ENCODE results near the gene ACYP2. TPM values are rescaled to one million over a fixed set of nuclear protein-coding genes. Genes with fewer than 3 reads are reported as not detected.
A peak's percentile ranks its signal among the peaks of the same experiment; 100 is the strongest.
"Not testable (repeated sequence)": the region's sequence is repeated elsewhere in the genome, so short reads cannot be mapped to it uniquely, and the experiment has no call there.

Gene ACYP2
- 86.1 TPM for total RNA-seq
- long read RNA-seq, partial matches to known transcripts = 0 of 38 reads
- long read RNA-seq, other reads (novel, unspliced or antisense) = 33 of 38 reads

DNA sequence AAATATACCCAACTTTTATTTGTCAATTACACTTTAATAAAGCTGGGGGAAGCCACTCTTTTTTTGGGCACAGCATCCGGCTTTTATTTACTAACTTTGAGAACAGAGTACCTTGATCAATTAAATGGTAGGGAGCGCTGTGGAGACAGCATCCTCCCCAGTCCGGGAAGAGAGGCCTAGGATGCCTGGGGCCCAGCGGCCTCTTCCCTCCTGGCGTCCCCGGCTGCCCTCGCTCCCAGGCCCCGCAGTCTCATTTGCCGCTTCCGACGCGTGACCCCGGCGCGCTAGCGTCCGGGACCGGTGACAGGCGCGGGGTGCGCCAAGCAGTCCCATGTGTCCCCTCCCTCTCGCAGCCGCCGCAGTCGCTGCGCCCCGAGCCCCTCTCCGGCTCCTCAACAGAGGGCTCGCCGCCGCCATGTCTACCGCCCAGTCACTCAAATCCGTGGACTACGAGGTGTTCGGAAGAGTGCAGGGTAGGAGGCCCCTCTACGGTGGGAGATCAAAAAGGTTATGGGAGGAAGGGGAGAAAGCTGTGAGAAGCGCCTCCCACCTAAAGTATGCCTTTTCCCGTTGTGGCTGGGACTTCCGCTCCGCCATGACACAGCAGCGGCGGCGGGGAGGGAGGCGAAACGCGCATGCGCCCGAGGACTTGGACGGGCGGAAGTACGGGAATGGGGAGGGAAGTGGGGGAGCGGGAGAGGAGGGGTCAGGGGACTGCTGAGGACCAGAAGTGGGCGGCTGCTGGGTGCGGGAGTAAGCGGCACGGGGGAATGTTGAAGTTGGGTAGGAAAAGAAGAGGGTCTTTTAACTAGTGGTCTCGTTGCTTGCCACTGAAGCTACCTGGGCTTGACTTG is at the start of gene ACYP2:
TSS of gene ACYP2 (plus strand) at position 332 of the 854 bp plus-strand sequence.
- DNase-seq (ENCODE audit: low spot score) = peak; percentile 98
- intact Hi-C loops (cut with DNase I) = loop anchor here (2.0 to 5.0 kb wide), 3 partner anchors 341 to 592 kb away; partner anchors contain the start of gene SPTBN1

DNA sequence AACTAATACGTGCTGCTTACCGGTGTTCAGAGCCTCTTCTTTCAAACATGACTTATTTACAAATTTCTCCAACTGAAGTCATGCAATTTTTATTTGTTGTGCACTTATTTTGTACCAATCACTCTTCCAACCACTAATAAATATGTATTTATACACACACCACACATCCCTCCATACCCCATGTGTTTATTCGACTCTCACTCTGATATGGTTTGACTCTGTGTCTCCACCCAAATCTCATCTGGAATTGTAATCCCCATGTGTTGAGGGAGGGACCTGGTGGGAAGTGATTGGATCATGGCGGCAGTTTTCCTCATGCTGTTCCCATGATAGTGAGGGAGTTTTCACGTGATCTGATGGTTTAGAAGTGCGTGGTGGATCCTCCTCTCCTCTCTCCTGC is 49.5 kb upstream of the ACYP2 start:
- intact Hi-C loops (cut with DNase I) = no loop called here
- DNase-seq (ENCODE audit: low spot score) = no peak

DNA sequence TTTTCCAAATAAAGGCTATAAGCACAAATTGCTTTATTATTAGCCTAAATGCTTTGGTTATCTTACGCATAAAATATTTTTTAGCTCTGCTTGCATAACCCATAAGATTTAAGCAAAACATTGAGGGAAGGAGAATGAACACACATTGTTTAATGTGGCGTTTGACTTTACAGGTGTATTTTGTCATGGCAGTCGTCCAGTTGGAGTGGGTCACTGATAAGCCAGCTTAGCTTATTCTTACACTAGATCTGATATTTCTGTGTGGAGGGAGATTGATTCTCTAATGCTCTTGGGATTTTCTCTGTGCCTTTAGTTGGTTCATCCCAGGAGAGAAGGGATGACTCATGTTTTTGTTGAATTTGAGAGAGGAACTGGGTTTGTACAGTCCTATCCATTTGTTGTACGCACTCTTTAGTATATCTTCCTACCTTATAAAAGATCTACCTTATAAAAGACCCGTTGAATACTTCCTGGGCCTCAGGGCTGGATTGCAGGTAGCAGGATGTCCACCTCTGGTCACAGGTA is 47.5 kb upstream of the ACYP2 start:
- DNase-seq (ENCODE audit: low spot score) = no peak
- intact Hi-C loops (cut with DNase I) = no loop called here

DNA sequence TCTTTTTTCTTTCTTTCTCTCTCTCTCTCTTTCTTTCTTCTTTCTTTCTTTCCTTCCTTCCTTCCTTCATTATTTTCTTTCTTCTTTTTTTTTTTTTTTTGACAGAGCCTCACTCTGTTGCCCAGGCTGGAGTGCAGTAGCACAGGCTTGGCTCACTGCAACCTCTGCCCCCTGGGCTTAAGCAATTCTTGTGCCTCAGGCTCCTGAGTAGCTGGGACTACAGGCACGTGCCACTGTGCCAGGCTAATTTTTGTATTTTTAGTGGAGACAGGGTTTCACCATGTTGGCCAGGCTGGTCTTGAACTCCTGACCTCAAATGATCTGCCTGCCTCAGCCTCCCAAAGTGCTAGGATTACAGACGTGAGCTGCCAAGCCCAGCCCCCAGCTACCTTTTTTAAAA is 42.9 kb upstream of the ACYP2 start:
- DNase-seq (ENCODE audit: low spot score); intact Hi-C loops (cut with DNase I): not testable (repeated sequence)

DNA sequence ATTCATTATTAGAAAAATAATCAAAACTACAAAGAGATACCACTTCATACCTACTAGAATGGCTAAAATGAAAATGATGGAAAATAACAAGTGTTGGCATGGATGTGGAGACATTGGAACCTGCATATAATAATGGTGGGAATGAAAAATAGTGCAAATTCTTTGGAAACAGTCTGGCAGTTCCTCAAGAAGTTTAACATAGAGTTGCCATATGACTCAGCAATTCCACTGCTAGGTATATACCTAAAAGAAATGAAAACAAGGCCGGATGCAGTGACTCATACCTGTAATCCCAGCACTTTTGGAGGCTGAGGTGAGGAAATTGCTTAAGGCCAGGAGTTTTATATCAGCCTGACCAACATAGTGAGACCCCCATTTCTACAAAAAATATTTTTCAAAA is 41.6 kb upstream of the ACYP2 start:
- no peak for DNase-seq (ENCODE audit: low spot score)
- intact Hi-C loops (cut with DNase I) = no loop called here

DNA sequence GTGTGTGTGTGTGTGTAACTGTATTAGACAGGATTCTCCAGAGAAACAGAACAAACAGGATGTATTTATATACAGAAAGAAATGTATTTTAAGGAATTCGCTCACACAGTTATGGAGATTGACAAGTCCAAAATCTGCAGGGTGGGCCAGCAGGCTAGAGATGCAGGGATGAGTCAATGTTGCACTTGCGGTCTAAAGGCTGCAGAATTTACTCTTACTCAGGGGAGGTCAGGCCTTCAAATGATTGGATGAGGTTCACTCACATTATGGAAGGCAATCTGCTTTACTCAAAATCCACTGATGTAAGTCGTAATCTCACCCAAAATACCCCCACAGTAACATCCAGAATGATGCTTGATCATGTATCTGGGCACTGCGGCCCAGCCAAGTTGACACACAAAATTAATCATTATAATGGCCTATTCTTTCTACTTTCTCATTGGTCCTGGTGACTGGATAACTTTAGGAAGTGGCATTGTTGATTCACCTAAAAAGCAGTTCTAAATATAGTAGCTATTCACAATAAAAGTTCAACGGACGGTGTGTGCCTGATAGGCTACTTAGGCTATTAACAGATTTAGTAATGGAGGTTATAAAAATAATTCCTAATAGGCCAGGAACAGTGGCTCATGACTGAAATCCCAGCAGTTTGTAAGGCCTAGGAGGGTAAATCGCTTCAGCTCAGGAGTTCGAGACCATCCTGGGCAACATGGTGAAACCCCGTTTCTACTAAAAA is 40.6 kb upstream of the ACYP2 start:
- no peak for DNase-seq (ENCODE audit: low spot score)
- intact Hi-C loops (cut with DNase I) = no loop called here

DNA sequence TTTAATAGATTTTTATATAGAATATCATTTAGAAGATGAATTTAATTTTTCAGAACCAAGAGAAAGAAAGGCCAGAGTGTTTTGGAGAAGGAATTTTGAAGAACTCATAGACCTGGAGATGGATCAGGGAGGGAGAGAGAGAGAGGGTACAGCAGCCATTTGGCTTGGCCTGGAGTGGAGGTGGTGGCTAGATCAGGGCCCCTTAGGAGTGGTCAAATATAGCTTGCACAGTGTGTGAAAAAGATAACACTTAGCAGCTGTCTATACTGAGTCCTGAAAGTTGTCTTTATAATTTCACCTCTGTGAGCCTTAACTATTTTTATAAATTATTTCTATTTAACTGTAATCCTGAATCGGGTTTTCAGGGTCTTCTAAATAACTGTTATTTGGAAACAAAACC is 38.8 kb upstream of the ACYP2 start:
- DNase-seq (ENCODE audit: low spot score) = no peak
- intact Hi-C loops (cut with DNase I) = no loop called here

DNA sequence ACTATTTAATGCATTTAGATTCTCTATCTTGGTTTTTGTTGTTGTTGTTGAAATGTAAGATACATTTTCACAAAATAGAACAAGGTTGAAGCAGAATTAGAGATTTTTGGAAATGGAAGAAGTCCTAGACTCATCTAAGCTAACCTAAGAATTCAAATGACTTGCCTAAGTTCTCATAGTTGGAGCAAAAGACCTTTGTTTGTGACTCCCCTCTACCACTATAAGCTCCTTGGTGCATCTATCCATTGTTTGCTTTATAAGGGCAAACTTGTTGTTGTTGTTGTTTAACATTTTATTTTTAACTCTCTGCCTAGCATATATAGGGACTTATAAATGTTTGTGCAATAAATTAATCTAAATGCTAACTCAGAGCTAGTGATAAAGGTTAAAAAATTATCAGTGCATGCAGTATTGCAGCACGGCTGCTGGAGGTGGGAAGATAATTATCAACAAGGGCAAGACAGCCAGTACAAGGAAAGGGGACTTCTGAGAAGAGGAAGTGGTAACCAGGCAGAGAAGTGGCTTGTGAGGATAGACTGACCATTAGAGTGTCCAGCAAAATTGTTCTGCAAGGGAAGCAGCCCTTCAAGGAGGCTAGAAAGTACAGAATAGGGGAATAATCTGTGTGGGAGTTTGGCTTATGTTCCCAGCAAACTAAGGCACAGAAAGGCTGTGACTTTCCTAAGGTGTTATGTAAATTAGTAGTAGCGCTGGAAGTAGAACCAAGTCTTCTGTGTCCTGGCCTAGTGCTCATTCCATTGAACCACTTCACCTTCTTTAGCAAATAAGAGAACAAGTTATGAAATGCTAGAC is 38.1 kb upstream of the ACYP2 start:
- no peak for DNase-seq (ENCODE audit: low spot score)
- intact Hi-C loops (cut with DNase I) = no loop called here

DNA sequence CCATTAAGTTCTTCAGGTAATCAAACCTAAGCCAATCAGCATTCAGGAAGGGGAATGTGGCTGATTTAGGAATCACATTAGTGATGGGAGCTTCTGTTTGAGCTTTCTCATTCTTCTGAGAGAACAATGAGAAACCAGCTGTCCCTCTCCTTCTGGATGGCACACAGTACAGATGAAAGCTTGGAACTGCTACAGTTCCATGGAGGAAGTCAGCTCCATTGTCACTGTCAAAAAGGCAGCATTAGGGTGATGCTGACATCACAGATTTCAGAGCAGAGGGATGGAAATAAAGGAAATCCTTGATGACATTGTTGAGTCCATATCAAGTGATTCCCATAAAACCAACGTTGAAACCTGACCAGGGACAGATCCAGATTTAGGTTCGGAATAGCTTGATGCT is 36.1 kb upstream of the ACYP2 start:
- DNase-seq (ENCODE audit: low spot score) = no peak
- intact Hi-C loops (cut with DNase I) = no loop called here

DNA sequence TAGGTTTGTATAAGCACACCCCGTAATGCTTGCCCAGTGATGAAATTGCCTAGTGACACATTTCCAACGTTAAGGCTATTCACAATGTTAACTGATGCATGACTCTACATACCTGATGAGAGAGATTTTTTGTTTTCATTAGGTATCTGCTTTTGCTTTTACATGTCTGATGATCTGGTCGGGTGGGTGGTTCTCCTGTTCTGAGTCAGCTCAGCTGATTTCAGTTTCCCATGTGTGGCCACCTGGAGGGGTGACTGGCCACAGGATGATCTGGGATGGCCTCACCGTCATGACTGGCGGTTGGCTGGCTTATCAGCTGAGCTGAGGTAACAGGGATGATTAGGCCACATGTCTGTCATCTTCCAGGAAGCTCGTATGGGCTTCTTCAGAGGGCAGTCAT is 33.8 kb upstream of the ACYP2 start:
- no peak for DNase-seq (ENCODE audit: low spot score)
- intact Hi-C loops (cut with DNase I) = no loop called here

DNA sequence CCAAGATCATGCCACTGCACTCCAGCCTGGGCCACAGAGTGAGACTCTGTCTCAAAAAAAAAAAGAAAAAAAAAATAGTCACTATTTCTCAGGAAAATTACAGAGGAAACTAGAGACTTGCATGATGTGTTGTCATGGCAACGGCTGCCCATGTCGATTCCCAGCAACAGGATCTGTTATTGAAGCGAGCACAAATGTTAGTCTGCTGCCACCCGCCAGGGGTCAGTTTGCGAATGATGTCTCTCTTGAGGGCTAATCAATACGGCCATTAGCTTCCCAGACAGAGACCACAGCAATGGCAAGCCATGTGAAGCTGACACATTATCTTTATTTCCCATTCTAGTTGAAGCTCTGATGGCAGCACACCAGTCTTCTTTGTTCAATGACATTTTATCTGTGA is 32.4 kb upstream of the ACYP2 start:
- DNase-seq (ENCODE audit: low spot score) = no peak
- intact Hi-C loops (cut with DNase I) = no loop called here

DNA sequence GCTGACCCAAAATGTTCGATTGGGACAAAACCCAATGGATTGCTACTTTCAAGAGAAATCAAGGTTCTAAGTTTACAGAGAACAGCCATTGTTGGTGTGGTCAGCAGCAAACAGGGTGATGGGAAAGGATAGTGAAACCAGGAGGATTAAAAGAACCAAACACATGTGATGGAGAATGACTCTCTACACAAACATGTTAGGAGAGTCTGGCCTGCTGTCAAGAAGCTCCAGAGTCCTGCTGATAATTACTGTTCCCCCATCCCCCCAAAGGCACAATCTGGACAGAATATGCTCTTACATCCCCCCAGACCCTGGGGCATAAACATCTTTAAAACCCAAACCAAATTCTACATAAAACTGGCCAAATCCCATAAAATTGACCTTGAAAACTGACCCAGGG is 32.0 kb upstream of the ACYP2 start:
- no peak for DNase-seq (ENCODE audit: low spot score)
- intact Hi-C loops (cut with DNase I) = no loop called here

DNA sequence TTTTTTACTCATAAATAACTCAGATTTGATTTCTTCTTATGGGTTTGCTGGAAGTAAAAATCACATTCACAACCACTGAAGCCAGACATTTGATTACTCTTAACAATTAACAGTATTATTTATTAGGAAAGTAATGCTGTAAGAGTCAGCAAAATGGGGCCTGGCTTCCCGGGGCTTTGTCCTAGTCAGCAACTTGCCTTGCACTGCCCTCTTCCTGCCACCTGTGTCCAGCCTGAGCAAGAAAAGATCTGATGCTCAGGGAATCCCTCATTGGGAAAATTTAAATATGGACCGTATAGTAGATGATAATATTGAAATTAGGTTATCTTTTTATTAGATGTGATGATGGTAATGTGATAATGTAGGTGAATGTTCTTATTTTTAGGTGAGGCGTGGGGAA is 30.8 kb upstream of the ACYP2 start:
- intact Hi-C loops (cut with DNase I) = no loop called here

DNA sequence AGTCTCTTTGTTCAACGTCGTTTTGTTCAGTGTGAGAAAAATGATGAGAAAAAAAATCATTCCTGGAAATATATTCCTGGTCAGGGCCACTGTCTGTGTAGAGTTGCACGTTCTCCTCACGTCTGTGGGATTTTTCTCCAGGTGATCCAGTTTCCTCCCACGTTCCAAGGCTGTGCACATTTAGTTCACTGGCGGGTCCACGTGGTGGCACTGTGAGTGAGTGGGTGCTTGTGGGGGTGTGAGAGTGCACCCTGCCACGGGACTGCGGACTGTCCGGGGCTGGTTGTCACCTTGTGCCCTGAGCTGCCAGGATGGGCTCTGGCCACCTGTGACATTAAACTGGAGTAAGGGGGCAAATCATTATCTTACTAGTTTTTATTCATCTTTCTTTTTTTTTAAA is 30.3 kb upstream of the ACYP2 start:
- intact Hi-C loops (cut with DNase I) = no loop called here
- DNase-seq (ENCODE audit: low spot score) = no peak

More for the DNA sequence above, 30.8 kb upstream of the ACYP2 start:
- no peak for DNase-seq (ENCODE audit: low spot score)

DNA sequence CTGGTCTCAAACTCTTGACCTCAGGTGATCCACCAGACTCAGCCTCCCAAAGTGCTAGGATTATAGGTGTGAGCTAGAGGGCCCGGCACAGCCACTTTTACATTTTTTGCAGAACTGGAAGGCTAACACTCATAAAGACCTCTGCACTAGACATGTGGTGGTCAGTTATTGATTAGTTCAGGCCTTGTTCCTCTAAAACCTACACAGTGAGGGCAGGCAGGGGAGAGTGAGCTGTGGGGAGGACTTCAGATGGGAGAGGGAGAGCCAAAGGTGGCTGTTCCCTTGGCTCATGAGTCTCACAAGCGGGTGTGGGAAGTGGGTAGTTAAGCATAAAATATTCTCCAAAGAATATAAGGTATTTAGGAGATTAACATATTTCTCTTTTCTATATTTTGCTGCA is 29.3 kb upstream of the ACYP2 start:
- intact Hi-C loops (cut with DNase I) = no loop called here
- DNase-seq (ENCODE audit: low spot score) = no peak

DNA sequence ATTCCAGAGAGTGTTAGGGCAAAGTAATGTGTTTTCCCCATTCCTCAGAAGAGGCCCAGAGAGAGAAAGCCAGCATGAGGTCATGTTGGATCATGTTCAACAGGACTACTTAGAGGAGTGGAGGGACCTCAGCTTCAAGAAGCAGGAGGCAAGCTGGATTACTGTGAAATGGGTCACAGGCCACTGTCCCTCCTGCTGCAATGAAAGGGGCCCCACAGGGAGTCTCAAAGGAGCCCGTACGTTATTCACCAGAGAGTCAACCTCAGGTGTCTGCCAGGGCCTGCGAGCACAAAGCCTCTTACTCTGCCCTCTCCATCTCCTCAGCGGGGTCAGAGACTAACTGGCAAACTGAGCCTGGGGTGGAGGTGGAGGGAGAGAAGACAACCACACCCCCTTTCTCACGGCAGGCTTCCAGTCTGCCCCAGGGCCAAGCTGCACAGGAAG is 27.2 kb upstream of the ACYP2 start:
- intact Hi-C loops (cut with DNase I) = no loop called here
- no peak for DNase-seq (ENCODE audit: low spot score)

DNA sequence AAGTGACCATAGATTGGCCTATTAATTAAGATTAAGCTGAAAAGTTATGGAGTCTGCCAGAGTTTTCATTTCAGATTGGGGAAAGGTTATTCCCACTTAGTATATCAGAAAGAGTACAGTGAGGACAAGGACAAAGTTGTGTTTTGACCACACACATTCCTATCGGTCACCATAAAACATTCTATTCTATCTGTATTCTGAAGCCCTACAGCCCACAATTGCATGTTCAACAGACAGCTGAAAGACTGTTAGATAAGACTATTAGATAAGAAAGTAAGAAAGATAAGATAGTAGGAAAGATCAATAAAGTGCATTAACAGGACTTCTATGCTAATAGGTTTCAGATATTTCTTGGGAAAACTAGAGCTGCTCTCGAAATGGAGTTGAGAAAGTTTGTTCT is 26.7 kb upstream of the ACYP2 start:
- DNase-seq (ENCODE audit: low spot score) = no peak
- intact Hi-C loops (cut with DNase I) = no loop called here

DNA sequence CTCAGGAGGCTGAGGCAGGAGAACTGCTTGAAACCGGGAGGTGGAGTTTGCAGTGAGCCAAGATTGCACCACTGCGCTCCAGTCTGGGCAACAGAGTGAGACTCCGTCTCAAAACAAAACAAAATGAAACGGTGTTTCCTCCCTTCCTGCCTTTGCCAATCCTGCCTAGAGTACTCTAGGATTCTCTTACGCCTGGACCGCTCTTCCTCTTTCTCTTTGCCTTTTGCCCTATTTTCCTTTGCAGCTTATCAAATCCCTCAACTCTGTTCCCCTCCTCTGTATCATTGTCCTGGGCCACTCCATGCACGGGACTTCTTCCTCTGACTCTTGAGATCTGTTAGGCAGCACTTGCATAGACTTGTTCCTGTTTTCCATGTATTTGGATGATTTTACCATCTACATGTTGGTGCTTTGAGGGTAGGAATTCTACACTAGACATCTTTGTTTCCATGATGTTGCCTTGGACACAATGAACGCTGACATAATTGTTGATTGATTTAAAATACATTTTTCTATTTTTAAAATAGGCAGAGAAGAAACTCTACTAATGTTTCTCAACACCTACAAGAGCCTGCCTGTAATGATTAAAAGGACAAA is 24.8 kb upstream of the ACYP2 start:
- DNase-seq (ENCODE audit: low spot score) = no peak
- intact Hi-C loops (cut with DNase I) = no loop called here

DNA sequence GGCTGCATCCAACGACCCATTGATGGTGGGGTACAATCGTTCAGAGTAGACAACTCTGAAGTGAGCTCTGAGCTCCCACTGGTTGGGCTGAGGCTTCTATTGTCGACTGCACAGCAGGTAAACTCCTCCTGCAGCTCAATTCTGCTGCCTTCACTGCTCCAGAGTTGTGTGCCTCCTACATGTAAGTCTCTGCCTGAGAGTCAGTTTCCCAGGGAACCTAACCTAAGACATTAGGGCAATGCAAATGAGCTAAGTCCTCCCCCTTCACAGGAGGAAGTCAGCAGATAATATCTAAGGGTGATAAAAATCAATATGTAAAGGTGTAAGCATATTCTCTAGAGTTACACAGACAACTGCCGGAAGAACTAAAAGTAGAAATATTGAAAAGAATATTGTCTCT is 22.5 kb upstream of the ACYP2 start:
- intact Hi-C loops (cut with DNase I) = no loop called here
- no peak for DNase-seq (ENCODE audit: low spot score)

All from cardiac septum (tissue), 1 donor.